Astrocyte (in vitro differentiated cells and primary cell): ENCODE measurements around the gene SERTAD4. TPM values are rescaled to one million over a fixed set of nuclear protein-coding genes. Genes with fewer than 3 reads are reported as not detected.
A peak's percentile ranks its signal among the peaks of the same experiment; 100 is the strongest.

ENCODE experiments used
- DNase-seq: peaks from one replicate; pipeline ENCODE4 v3.0.0-alpha.2; 2010; ENCODE audit warnings: low read depth
- FAIRE-seq: peaks from 2 replicates; lab custom pipeline; 2011; peaks lifted over from hg19 to GRCh38; lab: Jason Lieb, UNC
- H2AFZ ChIP-seq: 2 replicates; pipeline ENCODE4 v1.6.0; 2012; ENCODE audit warnings: low read depth, low read length, inconsistent platforms
- H3K27ac ChIP-seq: 2 replicates; pipeline ENCODE4 v1.5.1; 2011; ENCODE audit warnings: low read depth, low read length, inconsistent platforms
- H3K27me3 ChIP-seq: 2 replicates; pipeline ENCODE4 v1.6.0; 2011; ENCODE audit warnings: low read length, inconsistent platforms; ENCODE audit not compliant: insufficient read depth
- H3K36me3 ChIP-seq: 2 replicates; pipeline ENCODE4 v1.5.1; 2011; ENCODE audit warnings: low read length, inconsistent platforms; ENCODE audit not compliant: insufficient read depth
- H3K4me1 ChIP-seq: 2 replicates; pipeline ENCODE4 v1.5.1; 2011; ENCODE audit warnings: low read length, inconsistent platforms; ENCODE audit not compliant: insufficient read depth
- H3K4me2 ChIP-seq: 2 replicates; pipeline ENCODE4 v1.6.0; 2012; ENCODE audit warnings: low read length, inconsistent platforms
- H3K4me3 ChIP-seq: 2 replicates; pipeline ENCODE4 v1.5.1; 2011; ENCODE audit warnings: low read depth, mild to moderate bottlenecking, low read length, inconsistent platforms; ENCODE audit not compliant: insufficient read depth
- H3K79me2 ChIP-seq: 2 replicates; pipeline ENCODE4 v1.6.0; 2012; ENCODE audit warnings: mild to moderate bottlenecking, low read length, inconsistent platforms; ENCODE audit not compliant: insufficient read depth
- H3K9ac ChIP-seq: 2 replicates; pipeline ENCODE4 v1.6.0; 2012; ENCODE audit warnings: mild to moderate bottlenecking, low read length, inconsistent platforms
- H3K9me3 ChIP-seq: 2 replicates; pipeline ENCODE4 v1.5.1; 2012; ENCODE audit warnings: low read depth, mild to moderate bottlenecking, low read length, inconsistent platforms; ENCODE audit not compliant: insufficient read depth
- H4K20me1 ChIP-seq: 2 replicates; pipeline ENCODE4 v1.6.0; 2012; ENCODE audit warnings: low read length, inconsistent platforms; ENCODE audit not compliant: insufficient read depth
- H3K27ac Mint-ChIP-seq: one replicate; pipeline ENCODE4 v1.8.0; 2021; ENCODE audit warnings: mild to moderate bottlenecking, mixed read lengths; ENCODE audit not compliant: unreplicated experiment
- H3K27me3 Mint-ChIP-seq: one replicate; pipeline ENCODE4 v1.8.0; 2021; ENCODE audit warnings: low read depth, mixed read lengths; ENCODE audit not compliant: unreplicated experiment
- H3K36me3 Mint-ChIP-seq: one replicate; pipeline ENCODE4 v1.8.0; 2021; ENCODE audit warnings: low read depth, mixed read lengths; ENCODE audit not compliant: unreplicated experiment
- H3K4me1 Mint-ChIP-seq: one replicate; pipeline ENCODE4 v1.8.0; 2021; ENCODE audit warnings: low read depth, mixed read lengths; ENCODE audit not compliant: unreplicated experiment
- H3K4me3 Mint-ChIP-seq: one replicate; pipeline ENCODE4 v1.8.0; 2021; ENCODE audit warnings: mild to moderate bottlenecking, moderate library complexity, mixed read lengths; ENCODE audit not compliant: unreplicated experiment
- H3K9me3 Mint-ChIP-seq: one replicate; pipeline ENCODE4 v1.8.0; 2021; ENCODE audit warnings: mild to moderate bottlenecking, mixed read lengths; ENCODE audit not compliant: unreplicated experiment
- CTCF ChIP-seq: IDR thresholded peaks from 2 replicates; pipeline ENCODE4 v1.5.1; 2011; ENCODE audit warnings: low read depth, mild to moderate bottlenecking, inconsistent platforms, low read length, moderate library complexity; ENCODE audit not compliant: insufficient read depth
- EZH2 ChIP-seq: IDR thresholded peaks from 2 replicates; pipeline ENCODE4 v1.6.1; 2012; ENCODE audit warnings: mild to moderate bottlenecking, low read length, inconsistent platforms; ENCODE audit not compliant: insufficient read depth
- total RNA-seq: library from RNA; stranded (reverse); gene quantifications from 2 replicates; pipeline ENCODE4 v1.2.1, GENCODE V29; 2021

The SERTAD4 gene
- total RNA-seq, 1 donor from 2014 or later = 4.6 TPM

DNA sequence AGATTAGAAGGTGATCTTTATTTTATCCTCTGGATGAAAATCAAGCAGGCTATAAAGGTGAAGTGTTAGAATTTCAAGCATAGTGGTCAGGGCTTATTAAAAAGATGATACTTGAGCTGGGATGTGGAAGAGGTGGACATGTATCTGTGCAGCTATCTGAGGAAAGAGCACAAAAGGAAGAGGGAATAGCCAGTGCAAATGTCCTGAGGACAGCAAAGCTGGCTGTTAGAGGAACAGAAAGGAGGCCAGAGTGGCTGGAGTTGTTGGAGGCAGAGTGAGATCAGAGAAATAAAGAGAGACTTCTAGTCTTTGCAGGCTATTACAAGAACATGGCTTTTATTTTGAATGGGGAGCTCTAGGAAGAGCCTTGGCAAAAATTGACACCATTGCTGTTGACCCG lies 4.4 kb upstream of the SERTAD4 start:
- peaks cover 1% of the 10 kb centered on the region for H3K27me3 Mint-ChIP-seq
- DNase-seq (no peak), FAIRE-seq (no peak)
- peaks cover 2% of the 10 kb centered on the region for H3K4me1 Mint-ChIP-seq
- no peak for TF ChIP-seq CTCF
- no peak for TF ChIP-seq EZH2
- Histone ChIP-seq H3K4me2 (no peak overlapping the region), H3K4me1 (no peaks in the 10 kb centered on the region), H3K27me3 (peaks cover 3% of the 10 kb centered on the region), H3K9me3 (no peaks in the 10 kb centered on the region), H3K4me3 (no peak overlapping the region), H3K9ac (no peak overlapping the region), H3K27ac (no peak overlapping the region), H2AFZ (no peak overlapping the region), H3K36me3 (no peaks in the 10 kb centered on the region), H3K79me2 (no peaks in the 10 kb centered on the region), H4K20me1 (no peaks in the 10 kb centered on the region)
- H3K4me3 Mint-ChIP-seq = no peak overlapping the region
- no peaks in the 10 kb centered on the region for H3K36me3 Mint-ChIP-seq
- no peak overlapping the region for H3K27ac Mint-ChIP-seq
- no peaks in the 10 kb centered on the region for H3K9me3 Mint-ChIP-seq

DNA sequence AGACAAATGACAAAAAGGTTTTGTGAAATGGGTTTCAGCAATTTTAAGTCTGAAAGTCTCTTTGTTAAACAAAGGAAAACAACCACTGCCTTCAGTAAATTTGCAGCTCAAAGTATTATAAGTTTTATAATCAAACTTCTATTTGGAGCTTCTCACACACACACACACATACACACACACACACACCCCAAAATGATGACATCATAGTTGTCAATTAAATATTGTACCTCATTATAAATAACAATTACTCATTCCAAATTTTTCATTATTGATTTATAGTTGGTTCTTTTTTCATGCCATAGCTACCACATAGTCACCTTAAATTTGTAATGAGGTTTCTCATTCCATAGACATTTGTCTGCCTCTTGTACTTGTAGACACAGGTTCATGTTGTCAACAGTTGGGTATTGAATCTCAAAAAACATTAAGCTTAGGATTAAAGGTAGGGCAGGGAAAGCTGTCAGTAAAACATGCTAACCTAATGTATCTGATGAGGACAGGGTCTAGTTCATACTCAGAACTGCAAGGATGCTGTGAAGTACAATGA lies 2.4 kb upstream of the SERTAD4 start:
- peaks cover 1% of the 10 kb centered on the region for H3K27me3 Mint-ChIP-seq
- H3K4me1 Mint-ChIP-seq = peaks cover 2% of the 10 kb centered on the region
- no peak for TF ChIP-seq EZH2
- no peaks in the 10 kb centered on the region for H3K36me3 Mint-ChIP-seq
- no peak overlapping the region for H3K27ac Mint-ChIP-seq
- FAIRE-seq (peak; percentile 70), DNase-seq (no peak)
- Histone ChIP-seq H3K36me3 (no peaks in the 10 kb centered on the region), H3K4me3 (no peak overlapping the region), H3K79me2 (no peaks in the 10 kb centered on the region), H3K27ac (no peak overlapping the region), H3K4me1 (peaks cover 10% of the 10 kb centered on the region), H3K9ac (no peak overlapping the region), H2AFZ (no peak overlapping the region), H3K9me3 (no peaks in the 10 kb centered on the region), H3K4me2 (no peak overlapping the region), H4K20me1 (no peaks in the 10 kb centered on the region), H3K27me3 (peaks cover 2% of the 10 kb centered on the region)
- H3K9me3 Mint-ChIP-seq = no peaks in the 10 kb centered on the region
- no peak overlapping the region for H3K4me3 Mint-ChIP-seq

DNA sequence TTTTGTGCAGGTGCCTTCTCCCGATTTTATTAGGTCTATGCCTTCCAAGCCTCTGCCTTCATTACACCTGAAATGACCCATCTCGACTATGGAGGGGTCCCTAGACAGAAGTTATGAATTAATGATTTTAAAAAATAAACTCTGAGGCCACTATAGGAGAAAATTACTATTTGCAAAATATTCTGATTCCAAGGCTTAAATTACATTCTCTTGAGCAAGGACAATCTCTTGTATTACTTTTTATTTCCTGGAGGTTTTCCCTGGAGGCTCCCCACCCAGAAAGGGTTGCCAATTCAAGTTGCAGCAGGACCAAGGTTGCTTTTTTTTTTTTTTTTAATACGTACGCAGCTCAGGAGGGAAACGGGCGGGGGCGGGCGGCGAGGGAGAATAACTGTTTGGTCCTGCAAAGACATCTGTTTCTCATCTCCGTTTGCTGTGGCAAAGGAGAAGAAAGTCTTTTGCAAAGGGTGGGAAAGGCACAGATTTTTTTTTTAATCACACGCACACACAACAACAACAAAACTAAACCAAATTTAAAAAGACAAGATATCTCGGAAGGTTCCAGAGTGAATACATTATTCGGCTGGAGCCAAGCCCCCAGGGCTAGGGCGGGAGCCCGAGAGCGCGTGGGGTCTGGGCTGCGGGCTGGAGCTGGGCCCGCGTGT lies 618 bp upstream of the SERTAD4 start:
- TF ChIP-seq CTCF = no peak
- TF ChIP-seq EZH2 = no peak
- H3K4me1 ChIP-seq = peaks cover 21% of the 10 kb centered on the region
- H3K9me3 ChIP-seq = no peaks in the 10 kb centered on the region
- H3K4me3 Mint-ChIP-seq = peak overlapping the region; percentile 86
- no peaks in the 10 kb centered on the region for H4K20me1 ChIP-seq
- H3K27ac Mint-ChIP-seq = no peak overlapping the region
- H2AFZ ChIP-seq = no peak overlapping the region
- peak; percentile 35 for DNase-seq
- peak overlapping the region; percentile 64 for H3K9ac ChIP-seq
- H3K36me3 Mint-ChIP-seq = no peaks in the 10 kb centered on the region
- peak overlapping the region; percentile 90 for H3K4me2 ChIP-seq
- no peaks in the 10 kb centered on the region for H3K9me3 Mint-ChIP-seq
- no peak for FAIRE-seq
- peaks cover 1% of the 10 kb centered on the region for H3K27me3 Mint-ChIP-seq
- peaks cover 10% of the 10 kb centered on the region for H3K4me1 Mint-ChIP-seq
- no peaks in the 10 kb centered on the region for H3K36me3 ChIP-seq
- H3K27me3 ChIP-seq = no peaks in the 10 kb centered on the region
- no peak overlapping the region for H3K27ac ChIP-seq
- no peaks in the 10 kb centered on the region for H3K79me2 ChIP-seq
- peak overlapping the region; percentile 70 for H3K4me3 ChIP-seq
